Astrocyte (in vitro differentiated cells and primary cell): ENCODE measurements around the gene PRRC2B. TPM values are rescaled to one million over a fixed set of nuclear protein-coding genes. Genes with fewer than 3 reads are reported as not detected.

Experiments
- DNase-seq: peaks from one replicate; pipeline ENCODE4 v3.0.0-alpha.2; 2010; ENCODE audit warnings: low read depth
- FAIRE-seq: peaks from 2 replicates; lab custom pipeline; 2011; peaks lifted over from hg19 to GRCh38; lab: Jason Lieb, UNC
- H2AFZ ChIP-seq: 2 replicates; pipeline ENCODE4 v1.6.0; 2012; ENCODE audit warnings: low read depth, low read length, inconsistent platforms
- H3K27ac ChIP-seq: 2 replicates; pipeline ENCODE4 v1.5.1; 2011; ENCODE audit warnings: low read depth, low read length, inconsistent platforms
- H3K27me3 ChIP-seq: 2 replicates; pipeline ENCODE4 v1.6.0; 2011; ENCODE audit warnings: low read length, inconsistent platforms; ENCODE audit not compliant: insufficient read depth
- H3K36me3 ChIP-seq: 2 replicates; pipeline ENCODE4 v1.5.1; 2011; ENCODE audit warnings: low read length, inconsistent platforms; ENCODE audit not compliant: insufficient read depth
- H3K4me1 ChIP-seq: 2 replicates; pipeline ENCODE4 v1.5.1; 2011; ENCODE audit warnings: low read length, inconsistent platforms; ENCODE audit not compliant: insufficient read depth
- H3K4me2 ChIP-seq: 2 replicates; pipeline ENCODE4 v1.6.0; 2012; ENCODE audit warnings: low read length, inconsistent platforms
- H3K4me3 ChIP-seq: 2 replicates; pipeline ENCODE4 v1.5.1; 2011; ENCODE audit warnings: low read depth, mild to moderate bottlenecking, low read length, inconsistent platforms; ENCODE audit not compliant: insufficient read depth
- H3K79me2 ChIP-seq: 2 replicates; pipeline ENCODE4 v1.6.0; 2012; ENCODE audit warnings: mild to moderate bottlenecking, low read length, inconsistent platforms; ENCODE audit not compliant: insufficient read depth
- H3K9ac ChIP-seq: 2 replicates; pipeline ENCODE4 v1.6.0; 2012; ENCODE audit warnings: mild to moderate bottlenecking, low read length, inconsistent platforms
- H3K9me3 ChIP-seq: 2 replicates; pipeline ENCODE4 v1.5.1; 2012; ENCODE audit warnings: low read depth, mild to moderate bottlenecking, low read length, inconsistent platforms; ENCODE audit not compliant: insufficient read depth
- H4K20me1 ChIP-seq: 2 replicates; pipeline ENCODE4 v1.6.0; 2012; ENCODE audit warnings: low read length, inconsistent platforms; ENCODE audit not compliant: insufficient read depth
- H3K27ac Mint-ChIP-seq: one replicate; pipeline ENCODE4 v1.8.0; 2021; ENCODE audit warnings: mild to moderate bottlenecking, mixed read lengths; ENCODE audit not compliant: unreplicated experiment
- H3K27me3 Mint-ChIP-seq: one replicate; pipeline ENCODE4 v1.8.0; 2021; ENCODE audit warnings: low read depth, mixed read lengths; ENCODE audit not compliant: unreplicated experiment
- H3K36me3 Mint-ChIP-seq: one replicate; pipeline ENCODE4 v1.8.0; 2021; ENCODE audit warnings: low read depth, mixed read lengths; ENCODE audit not compliant: unreplicated experiment
- H3K4me1 Mint-ChIP-seq: one replicate; pipeline ENCODE4 v1.8.0; 2021; ENCODE audit warnings: low read depth, mixed read lengths; ENCODE audit not compliant: unreplicated experiment
- H3K4me3 Mint-ChIP-seq: one replicate; pipeline ENCODE4 v1.8.0; 2021; ENCODE audit warnings: mild to moderate bottlenecking, moderate library complexity, mixed read lengths; ENCODE audit not compliant: unreplicated experiment
- H3K9me3 Mint-ChIP-seq: one replicate; pipeline ENCODE4 v1.8.0; 2021; ENCODE audit warnings: mild to moderate bottlenecking, mixed read lengths; ENCODE audit not compliant: unreplicated experiment
- CTCF ChIP-seq: IDR thresholded peaks from 2 replicates; pipeline ENCODE4 v1.5.1; 2011; ENCODE audit warnings: low read depth, mild to moderate bottlenecking, inconsistent platforms, low read length, moderate library complexity; ENCODE audit not compliant: insufficient read depth
- EZH2 ChIP-seq: IDR thresholded peaks from 2 replicates; pipeline ENCODE4 v1.6.1; 2012; ENCODE audit warnings: mild to moderate bottlenecking, low read length, inconsistent platforms; ENCODE audit not compliant: insufficient read depth
- total RNA-seq: library from RNA; stranded (reverse); gene quantifications from 2 replicates; pipeline ENCODE4 v1.2.1, GENCODE V29; 2021

The PRRC2B gene
- total RNA-seq, 1 donor from 2014 or later = 292 TPM

- H3K4me1 ChIP-seq = peaks cover 71% of the 10 kb centered on the region
- FAIRE-seq = no peak
- DNase-seq = peak; percentile 87
- no peaks in the 10 kb centered on the region for H3K9me3 ChIP-seq
- no peak overlapping the region for H2AFZ ChIP-seq
- Mint-ChIP-seq H3K9me3 (no peaks in the 10 kb centered on the region), H3K4me1 (peaks cover 70% of the 10 kb centered on the region), H3K36me3 (no peaks in the 10 kb centered on the region), H3K27me3 (no peaks in the 10 kb centered on the region), H3K4me3 (peak overlapping the region; percentile 69), H3K27ac (peak overlapping the region; percentile 73)
- no peak for TF ChIP-seq EZH2
- no peak for TF ChIP-seq CTCF
- H3K27me3 ChIP-seq = no peaks in the 10 kb centered on the region
- peaks cover 95% of the 10 kb centered on the region for H4K20me1 ChIP-seq
- H3K36me3 ChIP-seq = no peaks in the 10 kb centered on the region
- peaks cover 99% of the 10 kb centered on the region for H3K79me2 ChIP-seq
- peak overlapping the region; percentile 40 for H3K4me3 ChIP-seq
- peak overlapping the region; percentile 83 for H3K27ac ChIP-seq
- H3K4me2 ChIP-seq = peak overlapping the region; percentile 79
- peak overlapping the region; percentile 73 for H3K9ac ChIP-seq
These were observed 9.0 kb downstream of the PRRC2B start for GRCh38 chr9:131402738-131403492.

- no peaks in the 10 kb centered on the region for H3K27me3 Mint-ChIP-seq
- peaks cover 70% of the 10 kb centered on the region for H3K4me1 Mint-ChIP-seq
- H3K4me2 ChIP-seq = no peak overlapping the region
- peaks cover 95% of the 10 kb centered on the region for H4K20me1 ChIP-seq
- no peak for DNase-seq
- no peak for TF ChIP-seq EZH2
- TF ChIP-seq CTCF = no peak
- H3K36me3 Mint-ChIP-seq = no peaks in the 10 kb centered on the region
- H3K27me3 ChIP-seq = no peaks in the 10 kb centered on the region
- no peak overlapping the region for H3K4me3 ChIP-seq
- H3K79me2 ChIP-seq = peaks cover 99% of the 10 kb centered on the region
- no peaks in the 10 kb centered on the region for H3K36me3 ChIP-seq
- no peak overlapping the region for H3K9ac ChIP-seq
- H3K27ac ChIP-seq = no peak overlapping the region
- no peaks in the 10 kb centered on the region for H3K9me3 Mint-ChIP-seq
- H3K9me3 ChIP-seq = no peaks in the 10 kb centered on the region
- no peak overlapping the region for H3K27ac Mint-ChIP-seq
- peaks cover 71% of the 10 kb centered on the region for H3K4me1 ChIP-seq
- H3K4me3 Mint-ChIP-seq = no peak overlapping the region
- no peak for FAIRE-seq
- H2AFZ ChIP-seq = no peak overlapping the region
These were observed 9.5 kb downstream of the PRRC2B start for GRCh38 chr9:131403493-131403773.

GRCh38 chr9:131404581-131404980, 10.7 kb downstream of the PRRC2B start:
- Mint-ChIP-seq H3K27me3 (no peaks in the 10 kb centered on the region), H3K27ac (peak overlapping the region; percentile 84), H3K9me3 (no peaks in the 10 kb centered on the region), H3K4me1 (peaks cover 76% of the 10 kb centered on the region), H3K4me3 (peak overlapping the region; percentile 25), H3K36me3 (no peaks in the 10 kb centered on the region)
- peaks cover 97% of the 10 kb centered on the region for H4K20me1 ChIP-seq
- peak overlapping the region; percentile 35 for H3K9ac ChIP-seq
- no peaks in the 10 kb centered on the region for H3K27me3 ChIP-seq
- H3K9me3 ChIP-seq = no peaks in the 10 kb centered on the region
- no peaks in the 10 kb centered on the region for H3K36me3 ChIP-seq
- FAIRE-seq (no peak), DNase-seq (peak; percentile 73)
- peaks cover 71% of the 10 kb centered on the region for H3K4me1 ChIP-seq
- peaks cover 100% of the 10 kb centered on the region for H3K79me2 ChIP-seq
- no peak for TF ChIP-seq CTCF
- TF ChIP-seq EZH2 = no peak
- peak overlapping the region; percentile 2 for H3K4me3 ChIP-seq
- no peak overlapping the region for H2AFZ ChIP-seq
- H3K27ac ChIP-seq = peak overlapping the region; percentile 31
- H3K4me2 ChIP-seq = peak overlapping the region; percentile 79
